OCI-LY7 (cell line): Measurements from ENCODE around the gene CHN2. TPM values are rescaled to one million over a fixed set of nuclear protein-coding genes. Genes with fewer than 3 reads are reported as not detected.

Experiments used
- BruUV-seq: library from RNA; stranded (reverse); fragments of 400-500 nt; replicated peaks from 2 replicates; lab custom pipeline; 2021; lab: Mats Ljungman, UMichigan
- CTCF ChIA-PET: fragments of 300-600 bp; sonication (Branson Sonifier 250); formaldehyde crosslinking; loops from one replicate; lab custom pipeline; 2022; ENCODE audit warnings: antibody characterized with exemption; ENCODE audit not compliant: unreplicated experiment; lab: Charles Lee
- POLR2A ChIA-PET: fragments of 300-600 bp; sonication (Branson Sonifier 250); formaldehyde crosslinking; loops from one replicate; lab custom pipeline; 2022; ENCODE audit warnings: antibody characterized with exemption; lab: Charles Lee
- DNase-seq: peaks from one replicate; pipeline ENCODE4 v3.0.0-alpha.2; 2015; ENCODE audit warnings: low spot score
- H2AFZ ChIP-seq: fragments of 200-600 bp; sonication (generic), shearing (Covaris generic); 2 replicates; pipeline ENCODE4 v1.6.1; 2014; ENCODE audit warnings: mild to moderate bottlenecking, antibody characterized with exemption, low read length, moderate library complexity
- H3K27ac ChIP-seq: fragments of 200-600 bp; sonication (generic); 2 replicates; pipeline ENCODE4 v1.5.1; 2014; ENCODE audit warnings: mixed run types, low read depth, mild to moderate bottlenecking, moderate library complexity, low read length, inconsistent platforms; ENCODE audit not compliant: poor library complexity, severe bottlenecking
- H3K36me3 ChIP-seq: fragments of 200-600 bp; sonication (generic); 2 replicates; pipeline ENCODE4 v1.6.1; 2014; ENCODE audit warnings: mild to moderate bottlenecking, antibody characterized with exemption, low read length, moderate library complexity, mixed read lengths; ENCODE audit not compliant: insufficient read depth
- H3K4me1 ChIP-seq: fragments of 200-600 bp; sonication (generic); 2 replicates; pipeline ENCODE4 v1.5.1; 2014; ENCODE audit warnings: mild to moderate bottlenecking, low read length; ENCODE audit not compliant: insufficient read depth, poor library complexity, severe bottlenecking
- H3K4me2 ChIP-seq: fragments of 200-600 bp; sonication (generic); 2 replicates; pipeline ENCODE4 v1.6.1; 2014; ENCODE audit warnings: mild to moderate bottlenecking, low read length
- H3K4me3 ChIP-seq: fragments of 200-600 bp; sonication (generic); 2 replicates; pipeline ENCODE4 v1.5.1; 2014; ENCODE audit warnings: mild to moderate bottlenecking, low read depth, low read length; ENCODE audit not compliant: poor library complexity, severe bottlenecking
- H3K79me2 ChIP-seq: fragments of 200-600 bp; sonication (generic); 2 replicates; pipeline ENCODE4 v1.6.1; 2016; ENCODE audit warnings: low read depth, mild to moderate bottlenecking, low read length, moderate library complexity, mixed read lengths; ENCODE audit not compliant: insufficient read depth
- H3K9me2 ChIP-seq: fragments of 200-600 bp; sonication (generic); 2 replicates; pipeline ENCODE4 v1.6.1; 2016; ENCODE audit warnings: mild to moderate bottlenecking, low read length, mixed read lengths; ENCODE audit not compliant: insufficient read depth
- H3K9me3 ChIP-seq: fragments of 200-600 bp; sonication (generic); 2 replicates; pipeline ENCODE4 v1.6.1; 2014; ENCODE audit warnings: mild to moderate bottlenecking, mixed run types, low read length, mixed read lengths
- H4K20me1 ChIP-seq: fragments of 200-600 bp; sonication (generic); 2 replicates; pipeline ENCODE4 v1.6.1; 2014; ENCODE audit warnings: mild to moderate bottlenecking, antibody characterized with exemption, low read length, moderate library complexity, mixed read lengths; ENCODE audit not compliant: insufficient read depth
- CTCF ChIP-seq: fragments of 200-600 bp; sonication (generic); conservative IDR thresholded peaks from 2 replicates; pipeline ENCODE4 v1.5.1; 2014; ENCODE audit warnings: mild to moderate bottlenecking, antibody characterized with exemption, low read length, moderate library complexity, mixed read lengths
- EZH2phosphoT487 ChIP-seq: fragments of 200-600 bp; sonication (generic); IDR thresholded peaks from 2 replicates; pipeline ENCODE4 v1.6.1; 2018; ENCODE audit warnings: low read depth, borderline replicate concordance, mild to moderate bottlenecking, mixed run types, antibody characterized with exemption, low read length, moderate library complexity, mixed read lengths
- intact Hi-C: fragments of 100-400 bp; cut with micrococcal nuclease; formaldehyde crosslinking; loops from one replicate; pipeline ENCODE4 v1.10.0; 2022; ENCODE audit not compliant: unreplicated experiment
- total RNA-seq, 2 experiments: library from RNA; depleted of rRNA in 1 of 2; stranded (reverse); fragments of >200 nt in 1 of 2; shearing (Covaris generic) in 1 of 2; gene quantifications; 2 replicates each; pipeline ENCODE4 v1.2.3, GENCODE V29; 2014 to 2022

Gene CHN2
- total RNA-seq, 2 experiments from 2014 or later: not detected

GRCh38 chr7:29216128-29216527 is 21.6 kb downstream of the CHN2 start:
- H3K4me2 ChIP-seq: no peak overlapping the region
- TF ChIP-seq CTCF: no peak
- TF ChIP-seq EZH2phosphoT487: no peak
- no peaks in the 10 kb centered on the region for H3K9me3 ChIP-seq
- H3K4me1 ChIP-seq: no peaks in the 10 kb centered on the region
- H3K36me3 ChIP-seq: no peaks in the 10 kb centered on the region
- no peaks in the 10 kb centered on the region for H3K79me2 ChIP-seq
- H4K20me1 ChIP-seq: no peaks in the 10 kb centered on the region
- H3K27ac ChIP-seq: no peak overlapping the region
- intact Hi-C loops: no loop called here
- POLR2A ChIA-PET: no interaction called here
- no peak overlapping the region for H2AFZ ChIP-seq
- DNase-seq: no peak
- CTCF ChIA-PET: no interaction called here
- BruUV-seq: no TSS peak
- no peaks in the 10 kb centered on the region for H3K9me2 ChIP-seq
- no peak overlapping the region for H3K4me3 ChIP-seq

GRCh38 chr7:29217113-29217512 is 22.5 kb downstream of the CHN2 start:
- Histone ChIP-seq H2AFZ (no peak overlapping the region), H3K4me3 (no peak overlapping the region), H3K4me1 (no peaks in the 10 kb centered on the region), H3K4me2 (no peak overlapping the region), H3K79me2 (no peaks in the 10 kb centered on the region), H3K27ac (no peak overlapping the region), H4K20me1 (no peaks in the 10 kb centered on the region), H3K9me3 (no peaks in the 10 kb centered on the region), H3K36me3 (no peaks in the 10 kb centered on the region), H3K9me2 (no peaks in the 10 kb centered on the region)
- ChIA-PET POLR2A (no interaction called here), CTCF (no interaction called here)
- TF ChIP-seq EZH2phosphoT487 (no peak), CTCF (no peak)
- DNase-seq: no peak
- intact Hi-C loops: no loop called here
- no TSS peak for BruUV-seq

- TF ChIP-seq EZH2phosphoT487 (no peak), CTCF (no peak)
- H3K9me2 ChIP-seq: no peaks in the 10 kb centered on the region
- CTCF ChIA-PET: no interaction called here
Measured at GRCh38 chr7:29224726-29225125, 30.2 kb downstream of the CHN2 start.

More at GRCh38 chr7:29224726-29225125, 30.2 kb downstream of the CHN2 start:
- Histone ChIP-seq H4K20me1 (no peaks in the 10 kb centered on the region), H3K4me1 (no peaks in the 10 kb centered on the region), H3K4me3 (no peak overlapping the region), H2AFZ (no peak overlapping the region), H3K27ac (no peak overlapping the region), H3K36me3 (no peaks in the 10 kb centered on the region), H3K4me2 (no peak overlapping the region), H3K9me3 (no peaks in the 10 kb centered on the region), H3K79me2 (no peaks in the 10 kb centered on the region)
- BruUV-seq: no TSS peak
- DNase-seq: no peak
- intact Hi-C loops: no loop called here
- POLR2A ChIA-PET: no interaction called here
